HepG2 (cell line): ENCODE results near the gene ABCD2. TPM values are rescaled to one million over a fixed set of nuclear protein-coding genes. Genes with fewer than 3 reads are reported as not detected.

Experiments
- ATAC-seq: fragments of 200-7000 bp; cut with Tn5 transposase; 3 replicates; pipeline ENCODE4 v1.9.1; 2020; ENCODE audit warnings: mild to moderate bottlenecking, moderate library complexity
- BruUV-seq: library from RNA; stranded (reverse); fragments of 400-500 nt; replicated peaks from 2 replicates; lab custom pipeline; 2021; lab: Mats Ljungman, UMichigan
- CTCF ChIA-PET: fragments of 300-600 bp; formaldehyde crosslinking; extraction: SDS; loops from one replicate; lab custom pipeline; 2021; ENCODE audit warnings: low total read pairs, inconsistent platforms, low intra/inter-chr PET ratio; lab: Yijun Ruan, JAX
- POLR2A ChIA-PET: fragments of 350-600 bp; sonication (Branson Sonifier 250); formaldehyde crosslinking; loops from one replicate; lab custom pipeline; 2020; ENCODE audit warnings: antibody characterized with exemption, inconsistent platforms; lab: Yijun Ruan, JAX
- DNase-seq: peaks from one replicate; pipeline ENCODE4 v3.0.0-alpha.2; 2015; ENCODE audit warnings: low spot score
- FAIRE-seq: peaks from 3 replicates; lab custom pipeline; 2011; peaks lifted over from hg19 to GRCh38; lab: Jason Lieb, UNC
- H2AFZ ChIP-seq: one replicate; pipeline ENCODE4 v1.6.1; 2011; ENCODE audit warnings: low read length, inconsistent platforms
- H3K27ac ChIP-seq: fragments of 300-600 bp; 3 replicates; pipeline ENCODE4 v1.8.0; 2011; ENCODE audit warnings: mixed run types, mild to moderate bottlenecking, mixed read lengths, low read length, inconsistent platforms; ENCODE audit not compliant: insufficient read depth; ENCODE audit errors: extremely low read length
- H3K27me3 ChIP-seq, 2 experiments: fragments of 200-600 bp in 1 of 2; 2 replicates in 1 of 2; 3 replicates in 1 of 2; pipeline versions ENCODE4 v1.6.0 to v1.8.0; 2011; ENCODE audit warnings: low read length in 2 of 2, mild to moderate bottlenecking in 2 of 2, moderate library complexity in 2 of 2, inconsistent platforms in 1 of 2; ENCODE audit not compliant: insufficient read depth in 2 of 2, control insufficient read depth in 1 of 2
- H3K36me3 ChIP-seq, 2 experiments: fragments of 200-600 bp in 1 of 2; replicated peaks in 1 of 2; 2 replicates in 1 of 2; 3 replicates in 1 of 2; pipeline versions ENCODE4 v1.5.1 to v1.8.0; 2011; ENCODE audit warnings: low read length in 2 of 2, inconsistent platforms in 1 of 2; ENCODE audit not compliant: insufficient read depth in 2 of 2, control insufficient read depth in 1 of 2
- H3K4me1 ChIP-seq: 2 replicates; pipeline ENCODE4 v1.5.1; 2012; ENCODE audit warnings: low read length, inconsistent platforms; ENCODE audit not compliant: insufficient read depth
- H3K4me2 ChIP-seq: 2 replicates; pipeline ENCODE4 v1.6.0; 2011; ENCODE audit warnings: low read depth, low read length, inconsistent platforms
- H3K4me3 ChIP-seq, 3 experiments: fragments of 200-600 bp in 1 of 3; sonication (generic), shearing (Covaris generic) in 1 of 3; replicated peaks in 1 of 3; 2 replicates each; pipeline ENCODE4 v1.5.1; 2011 to 2016; ENCODE audit warnings: low read length in 3 of 3, inconsistent platforms in 2 of 3, low read depth in 2 of 3, mild to moderate bottlenecking in 2 of 3, control low read depth in 1 of 3, mixed read lengths in 1 of 3; ENCODE audit not compliant: insufficient read depth in 1 of 3
- H3K79me2 ChIP-seq: one replicate; pipeline ENCODE4 v1.6.1; 2011; ENCODE audit warnings: low read length, inconsistent platforms; ENCODE audit not compliant: insufficient read depth
- H3K9ac ChIP-seq: 2 replicates; pipeline ENCODE4 v1.6.0; 2011; ENCODE audit warnings: mild to moderate bottlenecking, low read depth, low read length, inconsistent platforms; ENCODE audit not compliant: insufficient read depth
- H3K9me3 ChIP-seq: 2 replicates; pipeline ENCODE4 v1.5.1; 2012; ENCODE audit warnings: mild to moderate bottlenecking, low read length
- H4K20me1 ChIP-seq: 2 replicates; pipeline ENCODE4 v1.6.0; 2011; ENCODE audit warnings: inconsistent platforms, mild to moderate bottlenecking, low read length, moderate library complexity; ENCODE audit not compliant: insufficient read depth
- ELK4 ChIP-seq: sonication (generic); formaldehyde crosslinking; IDR thresholded peaks from 2 replicates; pipeline ENCODE4 v1.9.0; 2021; ENCODE audit warnings: missing genetic modification reagents, borderline replicate concordance
- HOXA7 ChIP-seq: sonication (generic); formaldehyde crosslinking; IDR thresholded peaks from 2 replicates; pipeline ENCODE4 v1.8.1; 2022; ENCODE audit warnings: mild to moderate bottlenecking, missing genetic modification reagents, moderate library complexity
- ZNF614 ChIP-seq: IDR thresholded peaks from 2 replicates; pipeline ENCODE4 v1.6.1; 2018; ENCODE audit warnings: missing biosample characterization, missing genetic modification reagents, inconsistent platforms, borderline replicate concordance
- WGBS: methylation state at CpG from one replicate; pipeline ENCODE4 v1.1.6; 2017; ENCODE audit warnings: low lambda C conversion rate; 5-methylcytosine and 5-hydroxymethylcytosine counted together
- in situ Hi-C: cut with HindIII; loops from 2 replicates; pipeline ENCODE4 v1.10.0; 2017; ENCODE audit warnings: low pct_unique_long_range_greater_than_20kb; ENCODE audit not compliant: extremely low pct_ligation_motif_present
- intact Hi-C: fragments of 100-400 bp; cut with micrococcal nuclease; formaldehyde crosslinking; loops from one replicate; pipeline ENCODE4 v1.10.0; 2022; ENCODE audit not compliant: unreplicated experiment
- polyA plus RNA-seq, 8 experiments: library from polyadenylated mRNA; depleted of rRNA in 3 of 8; stranded (reverse) in 7 of 8; unstranded in 1 of 8; fragments of >200 nt; fragmentation: Illumina TruSeq in 4 of 8; extraction: Trizol in 4 of 8; gene quantifications; 2 replicates each; pipeline versions ENCODE4 v1.2.1 to v1.2.3, GENCODE V29; 2011 to 2016; ENCODE audit warnings: low read depth in 4 of 8, missing spikeins in 1 of 8, mixed read lengths in 1 of 8; ENCODE audit not compliant: insufficient read depth in 1 of 8
- total RNA-seq, 5 experiments: library from RNA; depleted of rRNA; stranded (reverse); fragments of >200 nt; fragmentation: Illumina TruSeq; extraction: Trizol; gene quantifications; 2 replicates each; pipeline ENCODE4 v1.2.3, GENCODE V29; 2016; ENCODE audit warnings: low read depth in 1 of 5
- TF ChIP-seq, protein P1 (sequence below): sonication (generic); formaldehyde crosslinking; IDR thresholded peaks from 2 replicates; pipeline ENCODE4 v1.5.1; 2020; ENCODE audit warnings: missing genetic modification reagents, mild to moderate bottlenecking, borderline replicate concordance

The ABCD2 gene
- total and polyA plus RNA-seq, 2 of the 13 experiments (the other 11 are each of a cell fraction or from before 2014, with no cell fraction given), result not detected

- no peak for TF ChIP-seq ZNF614 (CRISPR knock-in tag)
- TF ChIP-seq HOXA7 (CRISPR knock-in tag), result no peak
- TF ChIP-seq, protein P1, sequence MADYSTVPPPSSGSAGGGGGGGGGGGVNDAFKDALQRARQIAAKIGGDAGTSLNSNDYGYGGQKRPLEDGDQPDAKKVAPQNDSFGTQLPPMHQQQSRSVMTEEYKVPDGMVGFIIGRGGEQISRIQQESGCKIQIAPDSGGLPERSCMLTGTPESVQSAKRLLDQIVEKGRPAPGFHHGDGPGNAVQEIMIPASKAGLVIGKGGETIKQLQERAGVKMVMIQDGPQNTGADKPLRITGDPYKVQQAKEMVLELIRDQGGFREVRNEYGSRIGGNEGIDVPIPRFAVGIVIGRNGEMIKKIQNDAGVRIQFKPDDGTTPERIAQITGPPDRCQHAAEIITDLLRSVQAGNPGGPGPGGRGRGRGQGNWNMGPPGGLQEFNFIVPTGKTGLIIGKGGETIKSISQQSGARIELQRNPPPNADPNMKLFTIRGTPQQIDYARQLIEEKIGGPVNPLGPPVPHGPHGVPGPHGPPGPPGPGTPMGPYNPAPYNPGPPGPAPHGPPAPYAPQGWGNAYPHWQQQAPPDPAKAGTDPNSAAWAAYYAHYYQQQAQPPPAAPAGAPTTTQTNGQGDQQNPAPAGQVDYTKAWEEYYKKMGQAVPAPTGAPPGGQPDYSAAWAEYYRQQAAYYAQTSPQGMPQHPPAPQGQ (CRISPR knock-in tag), result no peak
- TF ChIP-seq ELK4 (CRISPR knock-in tag), result no peak
- 47% methylated on average over 11 of the region's 11 CpGs for WGBS
- CTCF ChIA-PET, result no interaction called here
- no peak for ATAC-seq
- POLR2A ChIA-PET, result no interaction called here
- no peaks in the 10 kb centered on the region for H3K36me3 ChIP-seq
- H3K4me3 ChIP-seq, result peak overlapping the region in 1 of 3 experiments; percentile 40; a peak in 1 of 6 replicates
- H3K79me2 ChIP-seq, result no peaks in the 10 kb centered on the region
- peak overlapping the region; percentile 18; the same call in 1 of the 2 replicates for H3K4me2 ChIP-seq
- H2AFZ ChIP-seq, result no peak overlapping the region
- H3K4me1 ChIP-seq, result peaks cover 21% of the 10 kb centered on the region
- FAIRE-seq, result no peak
- H4K20me1 ChIP-seq, result no peaks in the 10 kb centered on the region
- intact Hi-C loops, result loop anchor here (1.0 kb wide), 1 partner anchor 303 kb away; no protein-coding TSS in a partner anchor
- no peak for DNase-seq
- H3K27me3 ChIP-seq, result no peaks in the 10 kb centered on the region; a peak in 2 of 5 replicates
- no TSS peak for BruUV-seq
- H3K9me3 ChIP-seq, result no peaks in the 10 kb centered on the region
- H3K9ac ChIP-seq, result no peak overlapping the region
- in situ Hi-C loops, result no loop called here
- no peak overlapping the region for H3K27ac ChIP-seq
These were observed 1.4 kb upstream of the ABCD2 start for GRCh38 chr12:39620659-39621658.
